Parathyroid adenoma (tissue), 2 donors: ENCODE measurements around the gene CTNNA1.
"Not testable (repeated sequence)": the region's sequence is repeated elsewhere in the genome, so short reads cannot be mapped to it uniquely, and the experiment has no call there.

Experiments
- H2AFZ ChIP-seq: fragments of 300-600 bp; sonication (generic); one replicate; pipeline ENCODE4 v1.7.0; 2017; ENCODE audit warnings: antibody characterized with exemption, mild to moderate bottlenecking
- H3K27ac ChIP-seq: fragments of 300-600 bp; sonication (generic); one replicate; pipeline ENCODE4 v1.7.0; 2017
- H3K27me3 ChIP-seq: fragments of 300-600 bp; sonication (generic); one replicate; pipeline ENCODE4 v1.7.0; 2017; ENCODE audit warnings: low read length; ENCODE audit not compliant: control insufficient read depth, insufficient read depth
- H3K36me3 ChIP-seq: fragments of 300-600 bp; sonication (generic); one replicate; pipeline ENCODE4 v1.7.0; 2017; ENCODE audit warnings: low read length; ENCODE audit not compliant: control insufficient read depth, insufficient read depth
- H3K4me1 ChIP-seq: fragments of 300-600 bp; sonication (generic); one replicate; pipeline ENCODE4 v1.7.0; 2017; ENCODE audit warnings: control low read depth
- H3K4me2 ChIP-seq: fragments of 300-600 bp; sonication (generic); one replicate; pipeline ENCODE4 v1.7.0; 2017; ENCODE audit warnings: low read length
- H3K4me3 ChIP-seq: fragments of 300-600 bp; sonication (generic); one replicate; pipeline ENCODE4 v1.7.0; 2017; ENCODE audit warnings: low read depth, low read length
- H3K79me2 ChIP-seq: fragments of 300-600 bp; sonication (generic); one replicate; pipeline ENCODE4 v1.7.0; 2017; ENCODE audit warnings: control low read depth
- H3K9ac ChIP-seq: fragments of 300-600 bp; sonication (generic); one replicate; pipeline ENCODE4 v1.7.0; 2017; ENCODE audit warnings: mild to moderate bottlenecking
- H3K9me3 ChIP-seq: fragments of 300-600 bp; sonication (generic); one replicate; pipeline ENCODE4 v1.7.0; 2017; ENCODE audit warnings: low read length; ENCODE audit not compliant: control insufficient read depth
- CTCF ChIP-seq: fragments of 300-600 bp; sonication (generic); IDR thresholded peaks from one replicate; pipeline ENCODE4 v1.7.0; 2017; ENCODE audit warnings: antibody characterized with exemption, mild to moderate bottlenecking
- donor health status: primary hyperparathyroidism.

CTNNA1 gene

GRCh38 chr5:138745268-138745667, 8.0 kb upstream of the CTNNA1 start:
- H3K4me1 ChIP-seq = no peaks in the 10 kb centered on the region
- H3K9me3 ChIP-seq = no peaks in the 10 kb centered on the region
- no peak overlapping the region for H3K9ac ChIP-seq
- no peak overlapping the region for H3K27ac ChIP-seq
- H3K4me2 ChIP-seq = no peak overlapping the region
- TF ChIP-seq CTCF = no peak
- no peaks in the 10 kb centered on the region for H3K27me3 ChIP-seq
- H3K79me2 ChIP-seq = no peaks in the 10 kb centered on the region
- no peak overlapping the region for H3K4me3 ChIP-seq
- no peak overlapping the region for H2AFZ ChIP-seq
- no peaks in the 10 kb centered on the region for H3K36me3 ChIP-seq

- no peak overlapping the region for H3K4me3 ChIP-seq
- H3K9me3 ChIP-seq = no peaks in the 10 kb centered on the region
- H3K9ac ChIP-seq = no peak overlapping the region
- H3K79me2 ChIP-seq = no peaks in the 10 kb centered on the region
- H3K36me3 ChIP-seq = no peaks in the 10 kb centered on the region
- H3K4me1 ChIP-seq = no peaks in the 10 kb centered on the region
- no peak for TF ChIP-seq CTCF
- H3K4me2 ChIP-seq = no peak overlapping the region
- no peaks in the 10 kb centered on the region for H3K27me3 ChIP-seq
- H3K27ac ChIP-seq = no peak overlapping the region
- H2AFZ ChIP-seq = no peak overlapping the region
Measured at GRCh38 chr5:138748630-138749081, 4.6 kb upstream of the CTNNA1 start.

GRCh38 chr5:138751344-138751743, 1.9 kb upstream of the CTNNA1 start:
- H3K27ac ChIP-seq, H3K27me3 ChIP-seq: not testable (repeated sequence)

GRCh38 chr5:138752341-138752950, 779 bp upstream of the CTNNA1 start:
- no peaks in the 10 kb centered on the region for H3K36me3 ChIP-seq
- H3K27ac ChIP-seq = peak overlapping the region; percentile 96
- peaks cover 30% of the 10 kb centered on the region for H3K79me2 ChIP-seq
- no peaks in the 10 kb centered on the region for H3K27me3 ChIP-seq
- H3K4me3 ChIP-seq = peak overlapping the region; percentile 74
- H3K9me3 ChIP-seq = no peaks in the 10 kb centered on the region
- H2AFZ ChIP-seq = peak overlapping the region; percentile 100
- TF ChIP-seq CTCF = no peak
- peaks cover 6% of the 10 kb centered on the region for H3K4me1 ChIP-seq
- peak overlapping the region; percentile 86 for H3K4me2 ChIP-seq
- peak overlapping the region; percentile 81 for H3K9ac ChIP-seq

More at GRCh38 chr5:138751344-138751743, 1.9 kb upstream of the CTNNA1 start:
- not testable (repeated sequence) for H3K9ac ChIP-seq, H3K4me1 ChIP-seq, H3K4me3 ChIP-seq, H3K4me2 ChIP-seq, H3K36me3 ChIP-seq, H2AFZ ChIP-seq, H3K9me3 ChIP-seq
- peaks cover 20% of the 10 kb centered on the region for H3K79me2 ChIP-seq

GRCh38 chr5:138753794-138754698, 821 bp downstream of the CTNNA1 start:
- H2AFZ ChIP-seq = peak overlapping the region; percentile 25
- peak overlapping the region; percentile 97 for H3K4me2 ChIP-seq
- no peaks in the 10 kb centered on the region for H3K9me3 ChIP-seq
- TF ChIP-seq CTCF = no peak
- H3K36me3 ChIP-seq = no peaks in the 10 kb centered on the region
- peaks cover 43% of the 10 kb centered on the region for H3K79me2 ChIP-seq
- H3K4me3 ChIP-seq = peak overlapping the region; percentile 89
- H3K27me3 ChIP-seq = no peaks in the 10 kb centered on the region
- H3K4me1 ChIP-seq = peaks cover 6% of the 10 kb centered on the region
- H3K9ac ChIP-seq = peak overlapping the region; percentile 6
- peak overlapping the region; percentile 96 for H3K27ac ChIP-seq
